Measurements from ENCODE around the gene SMYD3. TPM values are rescaled to one million over a fixed set of nuclear protein-coding genes. Genes with fewer than 3 reads are reported as not detected.

Gene SMYD3
- total and polyA plus RNA-seq, 10 of the 15 experiments (the other 5 are each of a cell fraction or from before 2014, with no cell fraction given), result 18.3 to 54.0 (median 24.8) TPM

- RAD21 ChIA-PET (ENCODE audit: unreplicated experiment), result no interaction called here
- FAIRE-seq, result no peak
- in situ Hi-C loops (cut with MboI), result no loop called here
- Histone ChIP-seq H2AFZ (ENCODE audit: control insufficient read depth, low read depth, low read length) (no peak overlapping the region), H3K4me2 (ENCODE audit: control insufficient read depth, insufficient read depth) (0 out of 2 replicates have a peak overlapping the region, but pooled peaks have one; percentile 17), H4K20me1 (ENCODE audit: control insufficient read depth, insufficient read depth) (no peaks in the 10 kb centered on the region), H3K36me3 (ENCODE audit: control insufficient read depth in 2 of 2, insufficient read depth in 2 of 2, low read length in 1 of 2) (no peaks in the 10 kb centered on the region), H3K9me3 (replicated peaks; ENCODE audit: control insufficient read depth, insufficient read depth, low read length) (no peaks in the 10 kb centered on the region; the same call in 2 of the 3 replicates), H3K4me3 (no peak overlapping the region), H3K9ac (ENCODE audit: control insufficient read depth, insufficient read depth, low read length) (no peak overlapping the region), H3K4me1 (ENCODE audit: control insufficient read depth, insufficient read depth, low read length) (no peaks in the 10 kb centered on the region), H3K79me2 (ENCODE audit: control insufficient read depth, insufficient read depth, low read length) (no peaks in the 10 kb centered on the region), H3K27me3 (replicated peaks in 1 of 2; ENCODE audit: control insufficient read depth in 2 of 2, insufficient read depth in 2 of 2, low read length in 1 of 2) (no peaks in the 10 kb centered on the region), H3K27ac (ENCODE audit: control insufficient read depth, insufficient read depth) (no peak overlapping the region)
- SMC1A ChIA-PET (ENCODE audit: uncharacterized antibody, unreplicated experiment), result no interaction called here
- peak; percentile 96 for ATAC-seq
- POLR2A ChIA-PET, result interaction anchor here (0.7 kb wide), 1 partner anchor 169 kb away, joined by 3 read pairs; no protein-coding TSS in a partner anchor
- intact Hi-C loops (cut with micrococcal nuclease; ENCODE audit: unreplicated experiment), result no loop called here
- CTCF ChIA-PET, result interaction anchor here (0.5 to 0.7 kb wide), 2 partner anchors 22 to 71 kb away, joined by 3 read pairs; no protein-coding TSS in a partner anchor
- peak; percentile 16 for DNase-seq (ENCODE audit: low read depth, low spot score)
- 41% methylated on average over 3 of the region's 3 CpGs for WGBS (ENCODE audit: insufficient coverage, insufficient replicate concordance, low lambda C conversion rate, missing lambda C conversion rate)
- no TSS peak for BruUV-seq (replicated peaks)
- TF ChIP-seq RBBP5 (conservative IDR thresholded peaks at IDR 0.05) (no peak), ELK1 (IDR thresholded peaks at IDR 0.05; ENCODE audit: low read depth, low read length) (no peak), ZNF592 (IDR thresholded peaks at IDR 0.05) (no peak), ZBTB4 (CRISPR knock-in tag; IDR thresholded peaks at IDR 0.05) (no peak), DPF2 (IDR thresholded peaks at IDR 0.05) (no peak), NFYA (IDR thresholded peaks at IDR 0.05; ENCODE audit: borderline replicate concordance, low read depth, low read length) (no peak), RUNX3 (IDR thresholded peaks at IDR 0.05; ENCODE audit: low read length) (peak; percentile 50; the same call in 1 of the 2 replicates), BMI1 (IDR thresholded peaks at IDR 0.05; ENCODE audit: borderline replicate concordance) (no peak), ZNF384 (IDR thresholded peaks at IDR 0.05; ENCODE audit: borderline replicate concordance, low read depth, low read length) (no peak), EED (IDR thresholded peaks at IDR 0.05; ENCODE audit: low read depth) (no peak), NR2C1 (IDR thresholded peaks at IDR 0.05) (no peak), RELB (IDR thresholded peaks at IDR 0.05; ENCODE audit: low read depth) (peak; percentile 68; the same call in 1 of the 2 replicates), EGR1 (IDR thresholded peaks at IDR 0.05; ENCODE audit: borderline replicate concordance in 1 of 2, low read depth in 2 of 2, low read length in 2 of 2) (no peak), RCOR1 (conservative IDR thresholded peaks at IDR 0.05; ENCODE audit: low read depth, low read length) (no peak), SMARCA5 (IDR thresholded peaks at IDR 0.05) (0 out of 2 replicates have a peak, but pooled peaks have one; percentile 43)
Observed at GRCh38 chr1:245829194-245829593, 677.9 kb downstream of the SMYD3 start.
